ENCODE results near the gene DST. TPM values are rescaled to one million over a fixed set of nuclear protein-coding genes. Genes with fewer than 3 reads are reported as not detected.
A peak's percentile ranks its signal among the peaks of the same experiment; 100 is the strongest.

The DST gene
- total RNA-seq, 4 donors from 2014 or later, result 410 to 588 (median 521) TPM

- Histone ChIP-seq H3K4me1 (peaks cover 0 to 32% (median 16%) of the 10 kb centered on the region in 4 donors), H3K27me3 (no peaks in the 10 kb centered on the region), H3K4me3 (no peak overlapping the region), H3K9me3 (no peaks in the 10 kb centered on the region), H3K27ac (replicated peaks in 1 of 4) (no peak overlapping the region), H3K36me3 (peaks cover 0 to 60% (median 36%) of the 10 kb centered on the region in 4 donors)
- TF ChIP-seq POLR2AphosphoS5 (IDR thresholded peaks at IDR 0.05), result no peak
- no peak for TF ChIP-seq CTCF (IDR thresholded peaks at IDR 0.05)
- TF ChIP-seq POLR2A (IDR thresholded peaks at IDR 0.05; ENCODE audit: low read depth), result no peak
- no peak for TF ChIP-seq EP300 (IDR thresholded peaks at IDR 0.05)
- intact Hi-C loops (cut with DNase I), result no loop called here
- DNase-seq (ENCODE audit: extremely low spot score), result no peak
- WGBS, result 89% methylated on average over 4 of the region's 4 CpGs
These were observed 2.3 kb downstream of the DST start for GRCh38 chr6:56640374-56640773.

- Histone ChIP-seq H3K4me1 (peaks cover 0 to 31% (median 16%) of the 10 kb centered on the region in 4 donors), H3K27me3 (no peaks in the 10 kb centered on the region), H3K9me3 (no peaks in the 10 kb centered on the region), H3K4me3 (no peak overlapping the region), H3K27ac (replicated peaks in 1 of 4) (peak overlapping the region in 2 of 4 donors; percentile 40 to 60), H3K36me3 (peaks cover 7 to 69% (median 40%) of the 10 kb centered on the region in 4 donors)
- intact Hi-C loops (cut with DNase I), result loop anchor here (2.0 to 5.0 kb wide), 3 partner anchors 60 to 204 kb away; no protein-coding TSS in a partner anchor
- TF ChIP-seq EP300 (IDR thresholded peaks at IDR 0.05) (no peak), POLR2AphosphoS5 (IDR thresholded peaks at IDR 0.05) (no peak), CTCF (IDR thresholded peaks at IDR 0.05) (no peak), POLR2A (IDR thresholded peaks at IDR 0.05; ENCODE audit: low read depth) (no peak)
- DNase-seq (ENCODE audit: extremely low spot score), result no peak
These were observed 3.9 kb downstream of the DST start for GRCh38 chr6:56638760-56639159.

GRCh38 chr6:56637640-56638039 is 5.0 kb downstream of the DST start:
- Histone ChIP-seq H3K36me3 (peaks cover 11 to 79% (median 48%) of the 10 kb centered on the region in 4 donors), H3K4me1 (peaks cover 0 to 20% (median 7%) of the 10 kb centered on the region in 4 donors), H3K4me3 (no peak overlapping the region), H3K27ac (replicated peaks in 1 of 4) (peak overlapping the region in 2 of 4 donors; percentile 40 to 60), H3K27me3 (no peaks in the 10 kb centered on the region), H3K9me3 (no peaks in the 10 kb centered on the region)
- no peak for DNase-seq (ENCODE audit: extremely low spot score)
- TF ChIP-seq CTCF (IDR thresholded peaks at IDR 0.05), result peak; percentile 74 to 76 (median 74)
- no peak for TF ChIP-seq EP300 (IDR thresholded peaks at IDR 0.05)
- intact Hi-C loops (cut with DNase I), result loop anchor here (2.0 to 5.0 kb wide), 3 partner anchors 61 to 205 kb away; no protein-coding TSS in a partner anchor
- 3% methylated on average over 2 of the region's 2 CpGs for WGBS

GRCh38 chr6:56628105-56628504 is 14.6 kb downstream of the DST start:
- Histone ChIP-seq H3K9me3 (no peaks in the 10 kb centered on the region), H3K4me3 (no peak overlapping the region), H3K27ac (replicated peaks in 1 of 4) (no peak overlapping the region), H3K4me1 (peaks cover 0 to 11% (median 9%) of the 10 kb centered on the region in 4 donors), H3K27me3 (no peaks in the 10 kb centered on the region), H3K36me3 (peaks cover 33 to 98% (median 62%) of the 10 kb centered on the region in 4 donors)
- DNase-seq (ENCODE audit: extremely low spot score), result no peak
- intact Hi-C loops (cut with DNase I), result no loop called here
- TF ChIP-seq EP300 (IDR thresholded peaks at IDR 0.05) (no peak), CTCF (IDR thresholded peaks at IDR 0.05) (no peak), POLR2A (IDR thresholded peaks at IDR 0.05; ENCODE audit: low read depth) (no peak), POLR2AphosphoS5 (IDR thresholded peaks at IDR 0.05) (no peak)
- WGBS, result 87% methylated on average over 5 of the region's 5 CpGs

- peaks cover 29 to 100% (median 57%) of the 10 kb centered on the region in 4 donors for H3K36me3 ChIP-seq
- 91% methylated on average over 6 of the region's 6 CpGs for WGBS
These were observed 17.3 kb downstream of the DST start for GRCh38 chr6:56625356-56625755.

More at GRCh38 chr6:56625356-56625755, 17.3 kb downstream of the DST start:
- Histone ChIP-seq H3K27me3 (no peaks in the 10 kb centered on the region), H3K9me3 (no peaks in the 10 kb centered on the region), H3K27ac (replicated peaks in 1 of 4) (no peak overlapping the region), H3K4me1 (peaks cover 0 to 11% (median 9%) of the 10 kb centered on the region in 4 donors), H3K4me3 (no peak overlapping the region)
- no peak for DNase-seq (ENCODE audit: extremely low spot score)
- TF ChIP-seq POLR2A (IDR thresholded peaks at IDR 0.05; ENCODE audit: low read depth), result no peak
- no peak for TF ChIP-seq POLR2AphosphoS5 (IDR thresholded peaks at IDR 0.05)
- TF ChIP-seq CTCF (IDR thresholded peaks at IDR 0.05), result no peak
- no peak for TF ChIP-seq EP300 (IDR thresholded peaks at IDR 0.05)
- intact Hi-C loops (cut with DNase I), result no loop called here

Measured in esophagus muscularis mucosa (tissue), 4 donors.